ENCODE data around the gene DUOXA1.

DNA sequence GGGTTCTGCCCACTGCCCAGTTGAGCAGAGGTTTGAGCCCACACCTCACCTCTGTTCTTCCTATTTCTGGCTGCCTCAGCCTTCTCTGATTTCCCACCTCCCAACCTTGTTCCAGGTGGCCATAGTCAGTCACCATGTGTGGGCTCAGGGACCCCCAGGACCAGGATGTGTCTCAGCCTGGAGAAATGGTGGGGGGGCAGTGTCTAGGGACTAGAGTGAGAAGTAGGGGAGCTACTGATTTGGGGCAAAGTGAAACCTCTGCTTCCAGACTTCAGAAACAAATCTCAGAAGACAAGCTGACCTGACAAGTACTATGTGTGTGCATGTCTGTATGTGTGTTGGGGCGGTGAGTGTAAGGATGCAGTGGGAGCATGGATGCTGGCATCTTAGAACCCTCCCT is 35.2 kb upstream of the DUOXA1 start:
- TF ChIP-seq YY1 (IDR thresholded peaks at IDR 0.05; ENCODE audit: insufficient read depth, insufficient read length), result no peak
- TF ChIP-seq SUZ12 (IDR thresholded peaks at IDR 0.05; ENCODE audit: extremely low read depth, insufficient read depth, insufficient read length), result no peak
- TF ChIP-seq ZNF274 (IDR thresholded peaks at IDR 0.05; ENCODE audit: low read depth, low read length), result no peak
